ENCODE measurements around the gene BICRA. TPM values are rescaled to one million over a fixed set of nuclear protein-coding genes. Genes with fewer than 3 reads are reported as not detected.
A peak's percentile ranks its signal among the peaks of the same experiment; 100 is the strongest.

BICRA gene
- total RNA-seq, 4 donors from 2014 or later, result 8.4 to 35.2 (median 28.7) TPM

DNA sequence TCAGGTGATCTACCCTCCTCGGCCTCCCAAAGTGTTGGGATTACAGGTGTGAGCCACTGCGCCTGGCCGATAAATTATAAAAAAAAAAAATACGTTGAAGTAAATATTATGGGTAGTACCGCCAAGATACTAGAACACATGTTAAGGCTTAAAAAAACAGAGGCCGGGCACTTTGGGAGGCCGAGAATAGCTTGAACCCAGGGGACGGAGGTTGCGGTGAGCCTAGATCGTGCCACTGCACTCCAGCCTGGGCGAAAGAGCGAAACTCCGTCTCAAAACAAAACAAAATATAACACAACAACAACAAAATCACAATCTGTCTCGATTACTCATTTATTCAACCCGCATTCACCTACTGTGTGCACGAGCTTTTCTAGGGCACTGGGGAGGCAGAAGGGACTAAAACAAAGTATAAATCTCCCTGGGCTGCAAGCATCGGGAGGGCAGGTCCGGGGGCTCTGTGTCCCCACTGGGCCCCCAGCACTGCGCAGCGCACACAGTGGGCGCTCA is 1.3 kb upstream of the BICRA start:
- intact Hi-C loops (cut with DNase I; ENCODE audit: low total_unique reads) (loop anchor here (1.0 to 5.0 kb wide), 4 partner anchors 7 to 170 kb away; partner anchors contain the start of genes NAPA and SELENOW), in situ Hi-C loops (cut with MboI; ENCODE audit: low sequenced_read_pairs in 4 of 4) (loop anchor here in 1 of 4 donors (10.0 kb wide), 1 partner anchor 87 kb away; no protein-coding TSS in a partner anchor)
- TF ChIP-seq, protein P1, sequence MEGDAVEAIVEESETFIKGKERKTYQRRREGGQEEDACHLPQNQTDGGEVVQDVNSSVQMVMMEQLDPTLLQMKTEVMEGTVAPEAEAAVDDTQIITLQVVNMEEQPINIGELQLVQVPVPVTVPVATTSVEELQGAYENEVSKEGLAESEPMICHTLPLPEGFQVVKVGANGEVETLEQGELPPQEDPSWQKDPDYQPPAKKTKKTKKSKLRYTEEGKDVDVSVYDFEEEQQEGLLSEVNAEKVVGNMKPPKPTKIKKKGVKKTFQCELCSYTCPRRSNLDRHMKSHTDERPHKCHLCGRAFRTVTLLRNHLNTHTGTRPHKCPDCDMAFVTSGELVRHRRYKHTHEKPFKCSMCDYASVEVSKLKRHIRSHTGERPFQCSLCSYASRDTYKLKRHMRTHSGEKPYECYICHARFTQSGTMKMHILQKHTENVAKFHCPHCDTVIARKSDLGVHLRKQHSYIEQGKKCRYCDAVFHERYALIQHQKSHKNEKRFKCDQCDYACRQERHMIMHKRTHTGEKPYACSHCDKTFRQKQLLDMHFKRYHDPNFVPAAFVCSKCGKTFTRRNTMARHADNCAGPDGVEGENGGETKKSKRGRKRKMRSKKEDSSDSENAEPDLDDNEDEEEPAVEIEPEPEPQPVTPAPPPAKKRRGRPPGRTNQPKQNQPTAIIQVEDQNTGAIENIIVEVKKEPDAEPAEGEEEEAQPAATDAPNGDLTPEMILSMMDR (IDR thresholded peaks at IDR 0.05 in 4 of 5, conservative IDR thresholded peaks at IDR 0.05 in 1 of 5), result no peak
- no peak for TF ChIP-seq POLR2A (IDR thresholded peaks at IDR 0.05)
- ATAC-seq (no peak), DNase-seq (no peak)
- H3K4me3 ChIP-seq, result peak overlapping the region; percentile 77 to 100 (median 96)
- no peaks in the 10 kb centered on the region for H3K27me3 ChIP-seq
- H3K4me1 ChIP-seq, result peaks cover 27 to 34% of the 10 kb centered on the region in 2 donors
- no peaks in the 10 kb centered on the region for H3K36me3 ChIP-seq
- H3K9me3 ChIP-seq, result no peaks in the 10 kb centered on the region
- H3K27ac ChIP-seq, result peak overlapping the region; percentile 92 to 100 (median 99)

- ATAC-seq, result peak; percentile 80 to 83
- peak overlapping the region; percentile 77 to 100 (median 96) for H3K4me3 ChIP-seq
- H3K36me3 ChIP-seq, result no peaks in the 10 kb centered on the region
- peak overlapping the region; percentile 92 to 100 (median 99) for H3K27ac ChIP-seq
- intact Hi-C loops (cut with DNase I; ENCODE audit: low total_unique reads) (loop anchor here (1.0 to 5.0 kb wide), 4 partner anchors 8 to 169 kb away; partner anchors contain the start of genes NAPA and SELENOW), in situ Hi-C loops (cut with MboI; ENCODE audit: low sequenced_read_pairs in 4 of 4) (loop anchor here in 1 of 4 donors (10.0 kb wide), 1 partner anchor 87 kb away; no protein-coding TSS in a partner anchor)
- H3K9me3 ChIP-seq, result no peaks in the 10 kb centered on the region
- DNase-seq, result peak; percentile 90 to 94
- TF ChIP-seq POLR2A (IDR thresholded peaks at IDR 0.05), result peak; percentile 93 to 96
- TF ChIP-seq, protein P1 (IDR thresholded peaks at IDR 0.05 in 4 of 5, conservative IDR thresholded peaks at IDR 0.05 in 1 of 5), result peak; percentile 31 to 59 (median 48)
- no peaks in the 10 kb centered on the region for H3K27me3 ChIP-seq
- H3K4me1 ChIP-seq, result peaks cover 33 to 41% of the 10 kb centered on the region in 2 donors
Observed at GRCh38 chr19:47608074-47608918, 638 bp upstream of the BICRA start.

DNA sequence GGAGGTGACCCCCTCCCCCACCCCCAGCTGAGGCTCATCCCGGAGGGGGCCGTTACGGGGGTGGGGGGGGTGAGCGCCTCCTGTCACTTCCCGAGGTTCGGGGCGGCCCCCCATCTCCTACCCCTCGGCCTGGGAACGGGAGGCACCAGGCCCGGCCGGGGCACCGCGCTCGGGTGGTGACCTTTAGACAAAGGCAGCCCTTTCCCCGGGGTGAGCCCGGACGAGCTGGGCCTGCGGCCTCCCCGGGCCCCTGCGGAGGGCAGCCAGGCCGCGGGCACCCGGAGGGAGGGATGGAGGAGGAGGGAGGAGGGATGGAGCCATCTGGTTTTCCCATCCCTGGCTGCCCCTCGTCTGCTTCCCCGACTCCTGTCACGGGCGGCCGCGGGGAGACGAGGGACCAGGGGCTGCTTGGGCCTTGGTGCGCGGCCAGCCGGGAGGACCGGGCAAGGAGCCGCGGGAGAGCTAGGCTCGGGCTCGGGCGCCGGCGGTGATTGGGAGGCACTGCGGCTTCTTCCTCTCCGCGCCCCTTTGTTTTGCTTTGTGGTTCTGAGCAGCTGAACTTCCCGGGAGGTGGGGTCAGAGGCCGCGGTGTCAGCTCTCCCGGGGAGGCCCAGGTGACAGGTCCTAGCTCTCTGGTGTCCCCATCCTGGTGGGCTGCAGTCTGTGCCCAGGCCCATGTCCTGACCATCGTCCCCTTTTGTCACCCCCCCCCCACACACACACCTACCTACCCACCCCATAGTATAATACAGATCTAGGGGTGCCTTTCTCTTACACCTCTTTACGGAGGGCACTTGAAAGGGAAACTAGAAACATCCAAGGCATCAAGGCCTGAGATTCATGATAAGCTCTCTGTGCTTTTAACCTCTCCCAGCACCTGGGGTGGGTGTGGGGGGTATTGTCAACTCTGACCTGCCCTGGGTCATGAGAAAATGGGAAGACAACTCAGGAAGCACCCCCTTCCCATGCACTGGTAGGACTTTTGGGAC is 1.3 kb downstream of the BICRA start:
- in situ Hi-C loops (cut with MboI; ENCODE audit: low sequenced_read_pairs in 4 of 4), result loop anchor here in 1 of 4 donors (10.0 kb wide), 1 partner anchor 85 kb away; no protein-coding TSS in a partner anchor
- peak; percentile 3 to 6 for ATAC-seq
- H3K27me3 ChIP-seq, result no peaks in the 10 kb centered on the region
- peak overlapping the region; percentile 88 to 99 (median 96) for H3K4me3 ChIP-seq
- no peaks in the 10 kb centered on the region for H3K36me3 ChIP-seq
- peak; percentile 35 to 55 for DNase-seq
- peaks cover 35 to 51% of the 10 kb centered on the region in 2 donors for H3K4me1 ChIP-seq
- H3K9me3 ChIP-seq, result no peaks in the 10 kb centered on the region
- intact Hi-C loops (cut with DNase I; ENCODE audit: low total_unique reads), result loop anchor here (2.0 to 5.0 kb wide), 2 partner anchors 55 to 167 kb away; partner anchors contain the start of gene SELENOW
- peak overlapping the region; percentile 92 to 100 (median 99) for H3K27ac ChIP-seq
- TF ChIP-seq, protein P1 (IDR thresholded peaks at IDR 0.05 in 4 of 5, conservative IDR thresholded peaks at IDR 0.05 in 1 of 5), result peak in 1 of 5 experiments; percentile 10
- peak; percentile 45 to 60 for TF ChIP-seq POLR2A (IDR thresholded peaks at IDR 0.05)

- no peaks in the 10 kb centered on the region for H3K9me3 ChIP-seq
- no peaks in the 10 kb centered on the region for H3K36me3 ChIP-seq
- no peaks in the 10 kb centered on the region for H3K27me3 ChIP-seq
- peak overlapping the region; percentile 92 to 100 (median 99) for H3K27ac ChIP-seq
- intact Hi-C loops (cut with DNase I; ENCODE audit: low total_unique reads) (no loop called here), in situ Hi-C loops (cut with MboI; ENCODE audit: low sequenced_read_pairs in 4 of 4) (no loop called here)
- DNase-seq (no peak), ATAC-seq (no peak)
- no peak for TF ChIP-seq POLR2A (IDR thresholded peaks at IDR 0.05)
- peak overlapping the region; percentile 88 to 99 (median 96) for H3K4me3 ChIP-seq
- H3K4me1 ChIP-seq, result peaks cover 35 to 53% of the 10 kb centered on the region in 2 donors
Observed at GRCh38 chr19:47610902-47611301, 2.0 kb downstream of the BICRA start.

All from gastrocnemius medialis (tissue), 4 donors.